ENCODE data around the gene TRMT61A.
"Not testable (repeated sequence)": the region's sequence is repeated elsewhere in the genome, so short reads cannot be mapped to it uniquely, and the experiment has no call there.

The TRMT61A gene

DNA sequence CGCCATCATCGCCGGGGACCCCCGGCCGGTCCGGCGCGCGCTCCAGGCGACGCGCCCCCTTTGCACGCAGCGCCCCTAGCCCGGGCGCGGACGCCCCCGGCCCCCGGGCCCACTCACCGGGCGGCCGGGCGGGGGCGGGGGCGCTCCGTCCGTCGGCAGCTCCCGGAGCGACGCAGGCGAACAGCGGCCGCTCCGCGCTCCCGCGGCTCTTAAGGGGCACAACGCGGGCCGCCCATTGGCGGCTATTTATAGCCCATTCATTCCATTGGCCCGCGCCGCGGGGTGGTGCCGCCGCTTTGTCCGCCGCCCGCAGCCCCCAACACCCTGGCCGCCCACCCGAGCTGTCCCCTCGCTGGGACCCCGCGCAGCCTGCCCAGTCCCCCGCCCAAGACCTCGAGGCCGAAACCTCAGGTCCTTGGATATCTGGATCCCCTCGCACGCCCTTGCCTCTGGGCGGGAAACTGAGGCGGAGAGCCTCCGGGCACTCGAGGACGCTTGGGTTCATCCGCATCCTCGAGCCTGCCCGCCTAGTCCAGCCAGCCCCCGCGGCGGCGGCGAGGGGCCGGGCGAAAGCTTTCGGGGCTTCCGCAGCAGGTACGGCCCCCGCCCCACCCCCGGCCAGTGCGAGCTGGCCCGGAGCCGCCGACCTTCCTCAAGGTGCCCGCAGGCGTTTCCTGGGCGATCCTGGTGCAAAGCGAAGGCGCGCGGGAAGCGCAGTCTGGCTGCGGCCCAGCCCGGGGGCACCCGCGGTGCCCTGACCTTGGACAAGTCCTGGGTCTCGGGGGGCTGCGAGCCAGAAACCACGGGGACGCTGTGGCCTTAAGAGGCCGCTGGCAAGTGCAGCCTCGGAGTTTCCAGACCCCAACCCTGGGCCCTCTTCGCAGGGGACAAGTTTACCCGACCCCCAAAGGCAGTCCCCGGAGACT is 6.1 kb upstream of the TRMT61A start, which contains the start of gene CKB:
CKB (minus strand) TSS at position 182 of the 926 bp plus-strand sequence. CDS start 337 bp downstream, outside the sequence.
- peaks cover 64 to 77% of the 10 kb centered on the region in 2 donors for H3K4me1 ChIP-seq (ENCODE audit: control insufficient read depth in 2 of 2, insufficient read depth in 2 of 2, low read length in 2 of 2)
- H3K27me3 ChIP-seq (ENCODE audit: control insufficient read depth in 2 of 2, insufficient read depth in 2 of 2, low read length in 2 of 2), result no peaks in the 10 kb centered on the region
- peaks cover 14 to 16% of the 10 kb centered on the region in 2 donors for H3K36me3 ChIP-seq (ENCODE audit: control insufficient read depth in 2 of 2, insufficient read depth in 2 of 2, low read length in 2 of 2)
- H3K9ac ChIP-seq (ENCODE audit: low read depth in 1 of 2, low read length in 2 of 2), result peak within 1 kb of the TSS; percentile 77 to 92
- H3K9me3 ChIP-seq (ENCODE audit: control insufficient read depth in 2 of 2, low read length in 2 of 2), result no peaks in the 10 kb centered on the region
- peak within 1 kb of the TSS; percentile 80 to 91 for H3K27ac ChIP-seq (ENCODE audit: low read depth in 2 of 2, low read length in 2 of 2)
- peak within 1 kb of the TSS; percentile 81 to 86 for H3K4me3 ChIP-seq (ENCODE audit: low read length in 2 of 2)

GRCh38 chr14:103523575-103523954 is 5.4 kb upstream of the TRMT61A start:
- Histone ChIP-seq H3K27ac (ENCODE audit: low read depth in 2 of 2, low read length in 2 of 2) (peak overlapping the region; percentile 23 to 91), H3K4me1 (ENCODE audit: control insufficient read depth in 2 of 2, insufficient read depth in 2 of 2, low read length in 2 of 2) (peaks cover 64 to 77% of the 10 kb centered on the region in 2 donors), H3K9me3 (ENCODE audit: control insufficient read depth in 2 of 2, low read length in 2 of 2) (no peaks in the 10 kb centered on the region), H3K4me3 (ENCODE audit: low read length in 2 of 2) (peak overlapping the region; percentile 48 to 86), H3K36me3 (ENCODE audit: control insufficient read depth in 2 of 2, insufficient read depth in 2 of 2, low read length in 2 of 2) (peaks cover 14 to 16% of the 10 kb centered on the region in 2 donors), H3K9ac (ENCODE audit: low read depth in 1 of 2, low read length in 2 of 2) (peak overlapping the region in 1 of 2 donors; percentile 68), H3K27me3 (ENCODE audit: control insufficient read depth in 2 of 2, insufficient read depth in 2 of 2, low read length in 2 of 2) (no peaks in the 10 kb centered on the region)

- peak overlapping the region in 1 of 2 donors; percentile 69 for H3K9ac ChIP-seq (ENCODE audit: low read depth in 1 of 2, low read length in 2 of 2)
- peaks cover 59 to 73% of the 10 kb centered on the region in 2 donors for H3K4me1 ChIP-seq (ENCODE audit: control insufficient read depth in 2 of 2, insufficient read depth in 2 of 2, low read length in 2 of 2)
- no peaks in the 10 kb centered on the region for H3K27me3 ChIP-seq (ENCODE audit: control insufficient read depth in 2 of 2, insufficient read depth in 2 of 2, low read length in 2 of 2)
Observed at GRCh38 chr14:103524002-103524935, 4.7 kb upstream of the TRMT61A start.

DNA sequence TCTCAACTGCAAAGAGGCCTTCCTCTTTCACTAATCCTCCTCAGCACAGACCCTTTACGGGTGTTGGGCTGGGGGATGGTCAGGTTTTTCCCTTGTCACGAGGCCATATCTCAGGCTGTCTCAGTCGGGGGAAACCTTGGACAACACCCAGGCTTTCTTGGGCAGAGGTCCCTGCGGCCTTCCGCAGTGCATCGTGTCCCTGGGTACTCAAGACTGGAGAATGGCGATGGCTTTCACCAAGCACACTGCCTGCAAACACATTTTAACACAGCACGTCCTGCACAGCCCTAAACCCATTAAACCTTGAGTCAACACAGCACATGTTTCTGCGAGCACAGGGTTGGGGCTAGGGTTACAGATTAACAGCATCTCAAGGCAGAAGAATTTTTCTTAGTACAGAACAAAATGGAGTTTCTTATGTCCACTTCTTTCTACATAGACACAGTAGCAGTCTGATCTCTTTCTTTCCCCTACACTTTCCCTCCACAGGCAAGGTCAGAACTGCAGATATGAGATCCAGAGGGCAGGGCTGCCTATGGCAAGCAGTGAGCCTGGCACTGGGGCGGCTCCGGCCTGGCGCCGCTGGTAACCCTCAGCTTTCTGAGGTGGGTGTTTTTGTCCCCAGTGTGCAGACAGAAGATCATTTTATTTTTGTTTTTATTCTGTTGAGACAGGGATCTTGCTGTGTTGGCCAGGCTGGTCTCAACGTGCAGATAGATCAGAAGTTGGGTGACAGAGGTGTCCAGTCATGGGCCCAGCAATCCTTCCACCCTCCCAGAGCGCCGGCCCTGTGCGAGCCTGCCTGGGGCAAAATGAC is 3.4 kb upstream of the TRMT61A start:
- H3K4me1 ChIP-seq (ENCODE audit: control insufficient read depth in 2 of 2, insufficient read depth in 2 of 2, low read length in 2 of 2), result peaks cover 60 to 74% of the 10 kb centered on the region in 2 donors
- H3K9ac ChIP-seq (ENCODE audit: low read depth in 1 of 2, low read length in 2 of 2), result peak overlapping the region in 1 of 2 donors; percentile 69
- not testable (repeated sequence) for H3K27me3 ChIP-seq (ENCODE audit: control insufficient read depth in 2 of 2, insufficient read depth in 2 of 2, low read length in 2 of 2); H3K36me3 ChIP-seq (ENCODE audit: control insufficient read depth in 2 of 2, insufficient read depth in 2 of 2, low read length in 2 of 2); H3K4me3 ChIP-seq (ENCODE audit: low read length in 2 of 2); H3K9me3 ChIP-seq (ENCODE audit: control insufficient read depth in 2 of 2, low read length in 2 of 2)
- peak overlapping the region; percentile 91 for H3K27ac ChIP-seq (ENCODE audit: low read depth in 2 of 2, low read length in 2 of 2)

More at GRCh38 chr14:103524002-103524935, 4.7 kb upstream of the TRMT61A start:
- Histone ChIP-seq H3K9me3 (ENCODE audit: control insufficient read depth in 2 of 2, low read length in 2 of 2) (no peaks in the 10 kb centered on the region), H3K27ac (ENCODE audit: low read depth in 2 of 2, low read length in 2 of 2) (peak overlapping the region; percentile 91), H3K4me3 (ENCODE audit: low read length in 2 of 2) (peak overlapping the region in 1 of 2 donors; percentile 15), H3K36me3 (ENCODE audit: control insufficient read depth in 2 of 2, insufficient read depth in 2 of 2, low read length in 2 of 2) (peaks cover 11 to 13% of the 10 kb centered on the region in 2 donors)

GRCh38 chr14:103526247-103526913 is 2.6 kb upstream of the TRMT61A start:
- H3K27ac ChIP-seq (ENCODE audit: low read depth in 2 of 2, low read length in 2 of 2), result peak overlapping the region; percentile 91
- peaks cover 64 to 72% of the 10 kb centered on the region in 2 donors for H3K4me1 ChIP-seq (ENCODE audit: control insufficient read depth in 2 of 2, insufficient read depth in 2 of 2, low read length in 2 of 2)
- H3K9ac ChIP-seq (ENCODE audit: low read depth in 1 of 2, low read length in 2 of 2), result peak overlapping the region in 1 of 2 donors; percentile 69
- no peak overlapping the region for H3K4me3 ChIP-seq (ENCODE audit: low read length in 2 of 2)
- no peaks in the 10 kb centered on the region for H3K9me3 ChIP-seq (ENCODE audit: control insufficient read depth in 2 of 2, low read length in 2 of 2)
- no peaks in the 10 kb centered on the region for H3K27me3 ChIP-seq (ENCODE audit: control insufficient read depth in 2 of 2, insufficient read depth in 2 of 2, low read length in 2 of 2)
- H3K36me3 ChIP-seq (ENCODE audit: control insufficient read depth in 2 of 2, insufficient read depth in 2 of 2, low read length in 2 of 2), result no peaks in the 10 kb centered on the region

DNA sequence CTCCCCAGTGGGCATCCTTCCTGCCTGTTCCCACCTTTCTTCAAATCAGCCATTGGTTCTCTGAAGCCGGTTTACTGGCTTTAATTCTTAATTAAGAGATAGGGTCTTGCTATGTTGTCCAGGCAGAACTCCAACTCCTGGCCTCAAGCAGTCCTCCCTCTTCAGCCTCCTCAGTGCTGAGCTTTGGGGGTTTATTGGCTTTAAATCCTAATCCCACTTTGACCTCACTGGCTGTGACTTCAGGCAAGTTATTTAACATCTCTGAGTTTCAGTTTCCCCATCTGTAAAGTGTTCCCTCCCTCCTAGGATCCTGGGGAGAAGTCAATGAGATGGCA is 2.1 kb upstream of the TRMT61A start:
- peak overlapping the region; percentile 91 for H3K27ac ChIP-seq (ENCODE audit: low read depth in 2 of 2, low read length in 2 of 2)
- no peaks in the 10 kb centered on the region for H3K27me3 ChIP-seq (ENCODE audit: control insufficient read depth in 2 of 2, insufficient read depth in 2 of 2, low read length in 2 of 2)
- peaks cover 64 to 72% of the 10 kb centered on the region in 2 donors for H3K4me1 ChIP-seq (ENCODE audit: control insufficient read depth in 2 of 2, insufficient read depth in 2 of 2, low read length in 2 of 2)

GRCh38 chr14:103527408-103528145 is 1.4 kb upstream of the TRMT61A start:
- Histone ChIP-seq H3K9me3 (ENCODE audit: control insufficient read depth in 2 of 2, low read length in 2 of 2) (no peaks in the 10 kb centered on the region), H3K4me1 (ENCODE audit: control insufficient read depth in 2 of 2, insufficient read depth in 2 of 2, low read length in 2 of 2) (peaks cover 61 to 72% of the 10 kb centered on the region in 2 donors), H3K36me3 (ENCODE audit: control insufficient read depth in 2 of 2, insufficient read depth in 2 of 2, low read length in 2 of 2) (no peaks in the 10 kb centered on the region), H3K27ac (ENCODE audit: low read depth in 2 of 2, low read length in 2 of 2) (peak overlapping the region; percentile 91 to 98), H3K27me3 (ENCODE audit: control insufficient read depth in 2 of 2, insufficient read depth in 2 of 2, low read length in 2 of 2) (no peaks in the 10 kb centered on the region), H3K9ac (ENCODE audit: low read depth in 1 of 2, low read length in 2 of 2) (peak overlapping the region; percentile 60 to 93), H3K4me3 (ENCODE audit: low read length in 2 of 2) (peak overlapping the region; percentile 71 to 94)

More for the DNA sequence above, 2.1 kb upstream of the TRMT61A start:
- Histone ChIP-seq H3K36me3 (ENCODE audit: control insufficient read depth in 2 of 2, insufficient read depth in 2 of 2, low read length in 2 of 2) (no peaks in the 10 kb centered on the region), H3K9me3 (ENCODE audit: control insufficient read depth in 2 of 2, low read length in 2 of 2) (no peaks in the 10 kb centered on the region), H3K9ac (ENCODE audit: low read depth in 1 of 2, low read length in 2 of 2) (peak overlapping the region in 1 of 2 donors; percentile 69), H3K4me3 (ENCODE audit: low read length in 2 of 2) (no peak overlapping the region)

DNA sequence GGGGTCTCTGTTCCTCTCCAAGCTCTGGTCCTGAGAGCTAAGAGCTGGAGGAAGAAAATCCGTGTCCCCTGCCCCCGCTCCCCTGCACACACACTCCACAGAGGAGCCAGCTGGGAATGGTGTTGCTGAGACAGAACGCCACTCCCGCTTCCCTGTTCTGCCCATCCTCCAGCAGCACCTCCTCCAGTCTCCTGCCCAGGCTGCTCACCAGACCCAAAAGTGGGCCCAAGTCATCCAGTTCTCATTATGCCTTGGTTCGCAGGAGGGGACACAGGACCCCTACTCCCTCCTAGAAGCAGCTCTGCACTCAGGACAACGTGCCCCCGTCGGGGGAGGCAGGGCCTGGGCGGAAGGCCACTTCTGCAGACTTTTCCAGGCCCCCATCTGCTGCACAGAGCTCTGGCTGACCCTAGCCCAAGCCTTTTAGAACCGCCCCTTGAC is 830 bp upstream of the TRMT61A start:
- Histone ChIP-seq H3K4me3 (ENCODE audit: low read length in 2 of 2) (peak overlapping the region; percentile 71 to 94), H3K4me1 (ENCODE audit: control insufficient read depth in 2 of 2, insufficient read depth in 2 of 2, low read length in 2 of 2) (peaks cover 57 to 68% of the 10 kb centered on the region in 2 donors), H3K9ac (ENCODE audit: low read depth in 1 of 2, low read length in 2 of 2) (peak overlapping the region; percentile 60 to 93)

More for the DNA sequence above, 830 bp upstream of the TRMT61A start:
- Histone ChIP-seq H3K27me3 (ENCODE audit: control insufficient read depth in 2 of 2, insufficient read depth in 2 of 2, low read length in 2 of 2) (no peaks in the 10 kb centered on the region), H3K9me3 (ENCODE audit: control insufficient read depth in 2 of 2, low read length in 2 of 2) (no peaks in the 10 kb centered on the region), H3K36me3 (ENCODE audit: control insufficient read depth in 2 of 2, insufficient read depth in 2 of 2, low read length in 2 of 2) (no peaks in the 10 kb centered on the region), H3K27ac (ENCODE audit: low read depth in 2 of 2, low read length in 2 of 2) (peak overlapping the region; percentile 91 to 98)

Data from mucosa of rectum (tissue), 2 donors.